AG09319 (cell line): Measurements from ENCODE around the gene CNGB1.
A peak's percentile ranks its signal among the peaks of the same experiment; 100 is the strongest.

ENCODE experiments used
- DNase-seq: peaks from one replicate; pipeline ENCODE4 v3.0.0-alpha.2; 2010; ENCODE audit warnings: low read depth; ENCODE audit errors: extremely low read depth
- CTCF ChIP-seq: IDR thresholded peaks from 2 replicates; pipeline ENCODE4 v1.5.1; 2011; ENCODE audit warnings: low read depth, mild to moderate bottlenecking, inconsistent platforms, low read length, moderate library complexity

Gene CNGB1

GRCh38 chr16:57868913-57869520 is 101.9 kb downstream of the CNGB1 start:
- no peak for DNase-seq
- no peak for TF ChIP-seq CTCF

GRCh38 chr16:57867000-57867561 is 103.8 kb downstream of the CNGB1 start:
- no peak for TF ChIP-seq CTCF
- no peak for DNase-seq

GRCh38 chr16:57866529-57866918 is 104.4 kb downstream of the CNGB1 start:
- DNase-seq = no peak

GRCh38 chr16:57865746-57866528 is 105.0 kb downstream of the CNGB1 start:
- DNase-seq = no peak
- TF ChIP-seq CTCF = no peak

More at GRCh38 chr16:57866529-57866918, 104.4 kb downstream of the CNGB1 start:
- TF ChIP-seq CTCF = no peak

GRCh38 chr16:57863434-57864160 is 107.3 kb downstream of the CNGB1 start:
- peak; percentile 82 for TF ChIP-seq CTCF
- DNase-seq = peak; percentile 45

GRCh38 chr16:57862698-57863433 is 108.1 kb downstream of the CNGB1 start:
- TF ChIP-seq CTCF = no peak
- no peak for DNase-seq
